ENCODE data around the gene SMG6. TPM values are rescaled to one million over a fixed set of nuclear protein-coding genes. Genes with fewer than 3 reads are reported as not detected.

SMG6 gene
- total RNA-seq, 1 donor from 2014 or later, result 9.2 TPM

DNA sequence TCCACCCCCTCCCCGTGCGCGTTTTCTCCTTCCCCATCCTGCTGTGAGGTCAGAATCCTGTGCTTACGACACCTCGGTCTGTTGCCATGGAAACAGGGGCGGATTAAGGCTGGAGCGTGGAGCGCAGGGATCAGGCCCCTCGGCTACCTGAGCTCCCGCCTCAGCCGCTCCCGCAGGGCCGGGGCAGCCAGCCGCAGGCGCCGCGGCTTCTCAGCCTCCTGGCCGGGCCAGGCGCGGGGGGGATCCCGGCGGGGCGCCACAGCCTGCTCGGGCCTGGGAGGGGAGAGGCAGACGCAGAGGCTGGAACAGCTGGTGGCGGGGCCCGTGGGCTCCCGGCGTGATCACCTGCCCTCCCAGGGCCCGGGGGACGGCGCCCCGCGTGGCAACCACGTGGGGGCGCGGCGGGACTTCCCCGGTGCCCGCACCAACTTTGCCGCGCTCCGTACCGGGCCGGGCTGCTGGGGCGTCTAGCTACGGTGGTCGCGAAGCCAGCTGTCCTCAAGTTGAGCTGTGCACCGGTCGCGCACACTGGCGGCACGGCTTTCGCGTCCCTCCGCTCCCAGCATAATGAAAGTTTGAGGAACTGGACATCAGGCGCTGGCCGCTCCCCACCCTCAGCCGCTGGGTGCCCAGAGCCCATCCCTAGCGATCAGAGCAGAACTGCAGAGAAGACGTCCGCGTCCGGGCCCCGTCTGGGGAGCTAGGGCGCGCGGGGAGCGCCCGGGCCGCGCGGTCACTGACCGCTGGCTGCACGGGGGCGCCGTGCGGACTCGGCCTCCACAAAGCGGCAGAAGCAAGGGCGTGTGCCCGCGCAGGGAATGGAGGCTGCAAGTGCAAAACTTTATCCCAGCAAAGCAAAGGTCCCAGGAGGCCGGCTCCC, 279.7 kb downstream of the SMG6 start:
- DNase-seq (ENCODE audit: low read depth), result no peak
- TF ChIP-seq CTCF (IDR thresholded peaks at IDR 0.05; ENCODE audit: insufficient read depth, low read length, severe bottlenecking), result no peak
- no peak for FAIRE-seq
- H3K36me3 ChIP-seq (ENCODE audit: control insufficient read depth, insufficient read depth, low read length), result no peaks in the 10 kb centered on the region
- H3K4me3 ChIP-seq (ENCODE audit: low read depth, low read length), result peak overlapping the region; percentile 43
- peaks cover 10% of the 10 kb centered on the region for H3K27me3 ChIP-seq (ENCODE audit: control insufficient read depth, insufficient read depth, low read length)

DNA sequence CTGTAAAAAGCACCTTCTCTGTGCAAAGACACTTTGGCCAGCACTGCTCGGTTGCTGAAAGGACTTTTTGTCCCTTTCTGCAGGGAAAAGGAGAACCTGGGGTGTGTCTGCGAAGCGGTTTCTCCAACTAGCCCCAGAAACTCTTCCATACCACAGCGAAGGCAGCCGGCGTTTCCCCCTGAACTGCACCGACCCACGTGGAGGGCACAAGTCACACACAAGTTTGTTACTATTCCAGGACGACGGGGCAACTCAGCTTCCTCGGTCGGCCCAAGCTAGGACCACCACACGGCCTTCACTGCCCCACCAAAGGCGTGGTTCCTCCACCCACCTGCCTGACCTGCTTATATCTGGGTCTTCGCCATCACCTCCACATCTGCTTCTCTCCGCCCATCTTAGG, 280.3 kb downstream of the SMG6 start:
- Histone ChIP-seq H3K27me3 (ENCODE audit: control insufficient read depth, insufficient read depth, low read length) (peaks cover 10% of the 10 kb centered on the region), H3K4me3 (ENCODE audit: low read depth, low read length) (no peak overlapping the region), H3K36me3 (ENCODE audit: control insufficient read depth, insufficient read depth, low read length) (no peaks in the 10 kb centered on the region)
- no peak for TF ChIP-seq CTCF (IDR thresholded peaks at IDR 0.05; ENCODE audit: insufficient read depth, low read length, severe bottlenecking)
- no peak for FAIRE-seq
- no peak for DNase-seq (ENCODE audit: low read depth)

DNA sequence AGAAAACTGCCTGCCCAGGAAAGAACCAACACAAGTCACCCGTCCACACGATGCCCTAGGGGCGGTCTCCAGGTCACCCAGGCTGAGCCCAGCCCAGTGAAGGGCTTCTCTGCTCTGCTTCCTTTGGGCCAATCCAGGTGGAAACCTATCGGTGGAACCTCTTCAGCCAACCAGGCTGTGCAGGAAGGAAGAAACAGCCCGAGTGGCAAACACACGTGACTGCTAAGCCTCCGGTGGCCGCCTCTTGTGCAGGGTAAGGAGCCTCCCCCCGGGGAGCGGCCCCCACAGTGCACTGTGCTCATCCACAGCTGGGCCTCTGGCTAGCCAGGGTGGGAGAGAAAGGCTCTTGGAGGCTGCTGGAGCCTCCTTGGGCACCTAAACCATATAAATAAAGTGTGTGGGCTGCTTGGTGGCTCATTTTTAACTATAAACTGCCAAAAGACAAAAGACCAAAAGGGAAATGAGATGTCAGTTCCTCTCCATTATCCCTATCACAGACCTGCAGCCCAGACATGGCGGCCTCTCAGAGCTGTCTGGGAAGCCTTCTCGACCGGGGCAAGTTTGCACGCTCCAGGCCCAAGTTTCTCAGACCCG, 280.8 kb downstream of the SMG6 start:
- no peak overlapping the region for H3K4me3 ChIP-seq (ENCODE audit: low read depth, low read length)
- peaks cover 10% of the 10 kb centered on the region for H3K27me3 ChIP-seq (ENCODE audit: control insufficient read depth, insufficient read depth, low read length)
- TF ChIP-seq CTCF (IDR thresholded peaks at IDR 0.05; ENCODE audit: insufficient read depth, low read length, severe bottlenecking), result no peak
- DNase-seq (ENCODE audit: low read depth) (no peak), FAIRE-seq (no peak)
- H3K36me3 ChIP-seq (ENCODE audit: control insufficient read depth, insufficient read depth, low read length), result no peaks in the 10 kb centered on the region

GRCh38 chr17:2020721-2021120, 282.9 kb downstream of the SMG6 start:
- peaks cover 10% of the 10 kb centered on the region for H3K27me3 ChIP-seq (ENCODE audit: control insufficient read depth, insufficient read depth, low read length)
- FAIRE-seq, result no peak
- H3K4me3 ChIP-seq (ENCODE audit: low read depth, low read length), result no peak overlapping the region

GRCh38 chr17:2019723-2020122, 283.9 kb downstream of the SMG6 start:
- peaks cover 10% of the 10 kb centered on the region for H3K27me3 ChIP-seq (ENCODE audit: control insufficient read depth, insufficient read depth, low read length)
- no peak overlapping the region for H3K4me3 ChIP-seq (ENCODE audit: low read depth, low read length)
- no peak for TF ChIP-seq CTCF (IDR thresholded peaks at IDR 0.05; ENCODE audit: insufficient read depth, low read length, severe bottlenecking)
- DNase-seq (ENCODE audit: low read depth) (no peak), FAIRE-seq (no peak)
- no peaks in the 10 kb centered on the region for H3K36me3 ChIP-seq (ENCODE audit: control insufficient read depth, insufficient read depth, low read length)

More at GRCh38 chr17:2020721-2021120, 282.9 kb downstream of the SMG6 start:
- no peak for TF ChIP-seq CTCF (IDR thresholded peaks at IDR 0.05; ENCODE audit: insufficient read depth, low read length, severe bottlenecking)
- no peak for DNase-seq (ENCODE audit: low read depth)
- no peaks in the 10 kb centered on the region for H3K36me3 ChIP-seq (ENCODE audit: control insufficient read depth, insufficient read depth, low read length)

All from bronchial epithelial cell (primary cell).